ENCODE measurements around the gene DYNC2LI1.

Gene DYNC2LI1

DNA sequence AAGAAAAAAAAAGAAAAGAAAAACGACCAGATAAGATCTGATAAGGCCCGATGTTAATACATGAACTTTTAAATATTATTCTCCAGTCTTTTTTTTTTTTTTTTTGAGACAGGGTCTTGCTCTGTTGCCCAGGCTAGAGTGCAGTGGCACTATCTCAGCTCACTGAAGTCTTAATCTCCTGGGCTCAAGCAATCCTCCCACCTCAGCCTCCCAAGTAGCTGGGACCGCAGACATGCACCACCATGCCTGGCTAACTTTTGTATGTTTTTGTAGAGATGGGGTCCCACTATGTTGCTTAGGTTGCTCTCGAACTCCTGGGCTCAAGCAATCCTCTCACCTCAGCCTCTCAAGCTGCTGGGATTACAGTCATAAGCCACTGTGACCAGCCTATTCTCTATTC is 63.2 kb downstream of the DYNC2LI1 start:
- Histone ChIP-seq H3K27me3 (ENCODE audit: control insufficient read depth, insufficient read depth, low read length) (peaks cover 6% of the 10 kb centered on the region), H3K9me3 (ENCODE audit: control insufficient read depth, insufficient read depth, low read depth, low read length) (no peaks in the 10 kb centered on the region), H3K27ac (ENCODE audit: low read depth, low read length) (no peak overlapping the region), H3K4me1 (ENCODE audit: control insufficient read depth, insufficient read depth, low read length) (peaks cover 6% of the 10 kb centered on the region), H3K9ac (ENCODE audit: low read length) (no peak overlapping the region), H3K36me3 (ENCODE audit: control insufficient read depth, insufficient read depth, low read length) (no peaks in the 10 kb centered on the region), H3K4me3 (ENCODE audit: low read depth, low read length) (no peak overlapping the region)

DNA sequence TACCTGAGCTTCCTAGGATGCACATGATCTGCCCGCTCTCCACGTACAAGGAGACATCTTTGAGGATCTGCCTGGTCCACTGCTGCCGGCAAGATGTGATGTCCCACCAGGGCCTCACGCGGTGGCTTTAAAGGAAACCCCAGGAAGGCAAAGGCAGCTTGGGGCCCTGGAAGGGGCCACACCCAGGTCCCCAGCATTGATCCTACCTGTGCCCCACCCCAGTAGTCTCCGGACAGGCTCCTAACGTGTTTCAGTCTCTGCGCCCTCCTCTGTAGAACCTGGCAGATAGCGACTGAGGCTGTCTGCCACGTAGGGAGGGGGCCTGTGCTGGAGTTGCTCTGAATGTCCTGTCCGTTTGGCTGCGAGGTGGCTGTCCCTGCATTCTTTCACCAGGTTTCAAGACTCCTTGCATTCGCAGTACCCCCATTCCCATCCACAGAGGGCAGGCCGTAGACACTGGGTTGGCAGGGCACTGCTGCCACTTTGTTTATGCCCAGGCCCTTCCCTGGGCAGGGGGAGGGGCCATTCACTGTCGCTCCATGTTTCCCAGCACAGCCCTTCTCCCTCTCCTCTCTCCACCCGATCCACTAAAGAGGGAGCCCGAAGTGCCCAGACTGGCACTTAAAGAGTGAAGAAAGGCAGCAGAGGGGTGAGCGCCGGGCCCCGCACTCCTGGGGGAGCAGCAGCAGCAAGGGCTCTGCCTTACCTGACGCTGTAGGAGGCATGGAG is 64.2 kb downstream of the DYNC2LI1 start:
- Histone ChIP-seq H3K4me1 (ENCODE audit: control insufficient read depth, insufficient read depth, low read length) (no peaks in the 10 kb centered on the region), H3K9ac (ENCODE audit: low read length) (no peak overlapping the region), H3K4me3 (ENCODE audit: low read depth, low read length) (no peak overlapping the region), H3K9me3 (ENCODE audit: control insufficient read depth, insufficient read depth, low read depth, low read length) (no peaks in the 10 kb centered on the region), H3K27ac (ENCODE audit: low read depth, low read length) (no peak overlapping the region), H3K36me3 (ENCODE audit: control insufficient read depth, insufficient read depth, low read length) (no peaks in the 10 kb centered on the region), H3K27me3 (ENCODE audit: control insufficient read depth, insufficient read depth, low read length) (no peaks in the 10 kb centered on the region)

DNA sequence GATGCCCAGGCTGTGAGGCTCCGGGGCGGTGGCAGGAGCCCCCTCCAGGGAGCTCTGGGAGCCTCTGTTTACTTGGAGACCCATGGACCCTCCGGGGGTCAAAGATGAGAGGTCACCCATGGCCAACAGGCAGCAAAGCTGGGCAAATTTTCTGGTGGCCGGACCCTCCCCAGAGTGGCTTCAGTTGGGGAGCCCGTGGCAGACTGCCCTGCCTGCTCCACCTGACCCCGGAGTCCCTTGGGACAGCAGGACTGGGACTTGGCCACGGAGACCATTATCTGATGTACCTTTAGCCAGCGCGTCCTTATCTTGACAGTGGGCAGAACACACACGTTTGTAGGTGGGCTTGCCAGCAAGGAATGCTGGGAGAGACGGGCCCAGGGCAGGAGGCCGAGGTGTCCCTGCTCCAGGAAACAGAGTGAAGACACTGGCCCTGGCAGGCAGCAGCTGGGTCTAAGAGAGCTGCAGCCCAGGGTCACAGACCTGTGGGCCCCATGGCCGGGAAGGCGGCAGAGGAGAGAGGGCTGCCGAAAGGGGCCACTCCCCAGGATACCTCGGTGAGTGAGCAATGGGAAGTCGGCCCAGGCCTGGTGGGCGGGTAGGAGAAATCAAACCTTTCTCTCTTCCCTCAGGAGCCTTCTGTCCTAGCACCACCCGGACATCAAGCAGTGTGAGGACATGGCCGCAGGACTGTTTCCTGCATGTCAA is 64.9 kb downstream of the DYNC2LI1 start, which contains the start of the genes ABCG5 and ABCG8:
Gene ABCG5, minus strand, starts transcription at position 280 of the 708 bp plus-strand sequence. Its CDS starts 160 bp downstream, at position 120.
Gene ABCG8, plus strand, starts transcription at position 412 of the 708 bp plus-strand sequence. Its CDS starts 83 bp downstream, at position 495.
- Histone ChIP-seq H3K9ac (ENCODE audit: low read length) (no peak within 1 kb of the TSS), H3K27ac (ENCODE audit: low read depth, low read length) (no peak within 1 kb of the TSS)

DNA sequence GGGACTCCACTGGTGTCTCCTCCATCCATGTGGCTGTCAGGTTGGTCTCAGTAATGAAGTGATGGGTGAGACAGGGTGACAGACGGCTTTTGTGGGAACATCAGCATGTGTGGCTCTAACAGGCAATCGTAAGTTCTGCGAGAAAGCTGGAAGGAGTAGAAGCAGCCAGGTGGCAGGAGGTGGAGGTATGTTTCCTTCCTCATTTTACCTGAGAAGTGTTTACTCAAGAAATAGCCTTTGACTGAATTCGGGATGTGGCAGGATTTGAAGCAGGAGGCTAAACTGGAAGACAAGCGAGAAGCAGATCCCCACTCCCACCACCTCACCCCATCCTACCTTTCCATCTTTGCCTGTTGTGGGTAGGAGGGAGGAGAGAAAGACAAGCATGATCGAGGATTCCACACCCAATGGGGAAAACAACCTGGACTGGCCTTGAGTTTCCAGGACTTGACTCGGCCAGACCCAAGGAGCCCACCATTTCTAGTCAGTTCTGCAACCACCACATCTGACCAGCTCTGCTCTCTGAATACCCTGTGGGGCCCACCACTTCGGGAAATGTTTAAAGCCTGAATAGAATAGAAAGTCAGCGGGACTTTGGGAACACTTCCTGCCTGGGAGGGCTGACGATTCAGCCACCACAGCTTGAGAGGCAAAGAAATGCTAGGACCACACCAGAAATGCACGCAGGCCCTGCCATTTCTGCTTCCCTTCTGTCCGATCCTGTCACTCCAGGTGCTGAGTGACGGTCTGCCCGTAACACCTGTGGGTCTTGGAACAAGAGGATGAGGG is 66.1 kb downstream of the DYNC2LI1 start:
- Histone ChIP-seq H3K9ac (ENCODE audit: low read length) (no peak overlapping the region), H3K27ac (ENCODE audit: low read depth, low read length) (no peak overlapping the region), H3K4me3 (ENCODE audit: low read depth, low read length) (no peak overlapping the region), H3K36me3 (ENCODE audit: control insufficient read depth, insufficient read depth, low read length) (no peaks in the 10 kb centered on the region), H3K27me3 (ENCODE audit: control insufficient read depth, insufficient read depth, low read length) (no peaks in the 10 kb centered on the region), H3K4me1 (ENCODE audit: control insufficient read depth, insufficient read depth, low read length) (no peaks in the 10 kb centered on the region), H3K9me3 (ENCODE audit: control insufficient read depth, insufficient read depth, low read depth, low read length) (no peaks in the 10 kb centered on the region)

More for the DNA sequence above, 64.9 kb downstream of the DYNC2LI1 start, which contains the start of the genes ABCG5 and ABCG8:
- no peaks in the 10 kb centered on the region for H3K36me3 ChIP-seq (ENCODE audit: control insufficient read depth, insufficient read depth, low read length)
- no peak within 1 kb of the TSS for H3K4me3 ChIP-seq (ENCODE audit: low read depth, low read length)
- no peaks in the 10 kb centered on the region for H3K9me3 ChIP-seq (ENCODE audit: control insufficient read depth, insufficient read depth, low read depth, low read length)
- no peaks in the 10 kb centered on the region for H3K4me1 ChIP-seq (ENCODE audit: control insufficient read depth, insufficient read depth, low read length)
- no peaks in the 10 kb centered on the region for H3K27me3 ChIP-seq (ENCODE audit: control insufficient read depth, insufficient read depth, low read length)

DNA sequence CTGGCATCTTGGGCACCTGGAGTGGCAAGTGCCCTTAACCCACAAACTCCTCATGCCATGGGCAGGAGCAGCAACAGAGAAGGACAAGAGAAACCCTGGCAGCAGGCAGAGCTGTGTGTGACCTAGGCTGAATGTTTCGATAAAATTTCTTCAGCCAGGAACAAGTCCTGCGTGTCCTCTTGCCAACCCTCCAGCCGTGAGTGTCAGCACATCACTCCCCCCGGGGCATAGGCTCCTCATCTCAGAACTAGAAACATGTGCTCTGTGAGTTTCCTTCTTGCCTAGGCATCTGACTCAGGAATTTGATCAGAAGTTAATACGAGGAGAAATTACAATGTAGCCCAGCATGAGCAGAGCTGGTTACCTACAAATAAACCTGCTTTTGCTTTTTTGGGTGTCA is 67.1 kb downstream of the DYNC2LI1 start:
- H3K9ac ChIP-seq (ENCODE audit: low read length), result no peak overlapping the region

DNA sequence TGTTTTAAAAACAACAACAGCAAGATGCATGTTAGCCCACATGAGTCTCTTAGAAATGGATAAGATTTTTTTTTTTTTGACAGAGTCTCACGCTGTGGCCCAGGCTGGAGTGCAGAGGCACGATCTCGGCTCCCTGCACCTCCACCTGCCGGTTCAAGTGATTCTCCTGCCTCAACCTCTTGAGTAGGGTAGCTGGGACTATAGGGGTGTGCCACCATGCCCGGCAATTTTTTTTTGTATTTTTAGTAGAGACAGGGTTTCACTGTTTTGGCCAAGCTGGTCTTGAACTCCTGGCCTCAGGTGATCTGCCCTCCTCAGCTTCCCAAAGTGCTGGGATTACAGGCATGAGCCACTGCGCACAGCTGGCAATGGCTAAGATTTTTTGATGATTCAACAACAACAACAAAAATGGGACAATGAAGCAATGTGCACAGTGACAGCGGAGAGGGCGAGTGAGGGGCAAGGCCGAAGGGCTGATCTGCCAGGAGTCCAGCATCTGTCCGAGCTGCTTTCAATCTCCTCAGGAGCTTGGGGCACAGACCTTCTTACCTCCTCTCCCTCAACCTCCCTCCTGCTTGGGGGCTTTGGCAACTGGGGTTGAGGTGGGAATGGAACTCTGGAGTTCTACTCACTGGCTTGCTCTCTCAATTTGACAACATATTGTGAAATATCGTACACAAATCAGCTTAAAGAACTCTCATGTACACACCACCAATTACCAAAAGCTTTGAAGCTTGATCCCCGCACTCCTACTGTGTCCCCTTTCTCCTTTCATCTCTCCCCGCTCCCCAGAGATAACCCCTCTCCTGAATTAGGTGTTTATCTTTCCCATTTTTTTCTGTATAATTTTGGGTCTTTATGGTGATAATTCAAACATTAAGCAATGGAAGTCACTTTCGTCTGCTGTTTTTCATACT is 68.4 kb downstream of the DYNC2LI1 start:
- H3K9me3 ChIP-seq (ENCODE audit: control insufficient read depth, insufficient read depth, low read depth, low read length), result no peaks in the 10 kb centered on the region
- no peak overlapping the region for H3K27ac ChIP-seq (ENCODE audit: low read depth, low read length)
- no peaks in the 10 kb centered on the region for H3K36me3 ChIP-seq (ENCODE audit: control insufficient read depth, insufficient read depth, low read length)
- no peaks in the 10 kb centered on the region for H3K4me1 ChIP-seq (ENCODE audit: control insufficient read depth, insufficient read depth, low read length)
- H3K27me3 ChIP-seq (ENCODE audit: control insufficient read depth, insufficient read depth, low read length), result no peaks in the 10 kb centered on the region
- H3K4me3 ChIP-seq (ENCODE audit: low read depth, low read length), result no peak overlapping the region
- no peak overlapping the region for H3K9ac ChIP-seq (ENCODE audit: low read length)

More for the DNA sequence above, 67.1 kb downstream of the DYNC2LI1 start:
- H3K36me3 ChIP-seq (ENCODE audit: control insufficient read depth, insufficient read depth, low read length), result no peaks in the 10 kb centered on the region
- no peaks in the 10 kb centered on the region for H3K4me1 ChIP-seq (ENCODE audit: control insufficient read depth, insufficient read depth, low read length)
- no peak overlapping the region for H3K27ac ChIP-seq (ENCODE audit: low read depth, low read length)
- H3K4me3 ChIP-seq (ENCODE audit: low read depth, low read length), result no peak overlapping the region
- H3K27me3 ChIP-seq (ENCODE audit: control insufficient read depth, insufficient read depth, low read length), result no peaks in the 10 kb centered on the region
- no peaks in the 10 kb centered on the region for H3K9me3 ChIP-seq (ENCODE audit: control insufficient read depth, insufficient read depth, low read depth, low read length)

DNA sequence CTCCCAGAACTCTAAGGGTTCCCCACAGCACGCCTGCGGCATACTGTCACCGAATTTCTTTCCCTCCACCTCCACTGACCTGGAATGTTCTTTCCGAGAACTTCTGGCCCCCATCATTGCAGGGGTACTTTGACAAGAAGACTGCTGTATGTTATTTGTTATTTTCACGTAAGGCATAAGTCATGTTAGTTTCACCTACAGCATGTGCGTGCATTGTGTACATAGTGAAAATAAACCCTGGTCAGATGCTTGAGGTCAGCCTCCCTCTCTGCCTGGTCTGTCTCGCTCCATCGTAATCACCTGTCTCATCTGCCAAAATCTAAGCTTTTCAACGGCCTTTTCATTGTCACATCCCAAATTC is 69.0 kb downstream of the DYNC2LI1 start:
- no peaks in the 10 kb centered on the region for H3K9me3 ChIP-seq (ENCODE audit: control insufficient read depth, insufficient read depth, low read depth, low read length)
- H3K27ac ChIP-seq (ENCODE audit: low read depth, low read length), result no peak overlapping the region
- H3K4me3 ChIP-seq (ENCODE audit: low read depth, low read length), result no peak overlapping the region
- H3K27me3 ChIP-seq (ENCODE audit: control insufficient read depth, insufficient read depth, low read length), result no peaks in the 10 kb centered on the region
- no peaks in the 10 kb centered on the region for H3K4me1 ChIP-seq (ENCODE audit: control insufficient read depth, insufficient read depth, low read length)
- no peak overlapping the region for H3K9ac ChIP-seq (ENCODE audit: low read length)
- H3K36me3 ChIP-seq (ENCODE audit: control insufficient read depth, insufficient read depth, low read length), result no peaks in the 10 kb centered on the region

DNA sequence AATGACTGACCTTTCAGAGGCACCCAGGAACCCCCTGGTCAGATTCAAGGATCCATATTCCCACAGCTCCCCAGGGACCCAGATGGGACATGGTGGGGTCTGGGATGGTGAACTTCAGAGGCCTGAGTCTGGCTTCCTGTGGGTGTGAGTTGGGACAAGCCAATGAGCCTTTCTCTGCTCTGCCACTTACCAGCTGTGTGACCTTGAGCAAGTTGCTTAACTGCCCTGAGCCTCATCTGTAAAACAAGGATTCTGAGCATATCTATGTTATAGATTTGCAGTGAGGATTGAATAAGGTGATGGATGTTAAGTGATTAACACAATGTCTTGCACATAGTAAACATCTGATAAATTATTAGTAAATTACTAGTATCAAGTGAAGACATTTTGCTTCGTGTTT is 71.3 kb downstream of the DYNC2LI1 start:
- no peaks in the 10 kb centered on the region for H3K9me3 ChIP-seq (ENCODE audit: control insufficient read depth, insufficient read depth, low read depth, low read length)
- H3K9ac ChIP-seq (ENCODE audit: low read length), result no peak overlapping the region
- no peak overlapping the region for H3K4me3 ChIP-seq (ENCODE audit: low read depth, low read length)
- H3K36me3 ChIP-seq (ENCODE audit: control insufficient read depth, insufficient read depth, low read length), result no peaks in the 10 kb centered on the region
- no peaks in the 10 kb centered on the region for H3K4me1 ChIP-seq (ENCODE audit: control insufficient read depth, insufficient read depth, low read length)
- no peaks in the 10 kb centered on the region for H3K27me3 ChIP-seq (ENCODE audit: control insufficient read depth, insufficient read depth, low read length)
- no peak overlapping the region for H3K27ac ChIP-seq (ENCODE audit: low read depth, low read length)

DNA sequence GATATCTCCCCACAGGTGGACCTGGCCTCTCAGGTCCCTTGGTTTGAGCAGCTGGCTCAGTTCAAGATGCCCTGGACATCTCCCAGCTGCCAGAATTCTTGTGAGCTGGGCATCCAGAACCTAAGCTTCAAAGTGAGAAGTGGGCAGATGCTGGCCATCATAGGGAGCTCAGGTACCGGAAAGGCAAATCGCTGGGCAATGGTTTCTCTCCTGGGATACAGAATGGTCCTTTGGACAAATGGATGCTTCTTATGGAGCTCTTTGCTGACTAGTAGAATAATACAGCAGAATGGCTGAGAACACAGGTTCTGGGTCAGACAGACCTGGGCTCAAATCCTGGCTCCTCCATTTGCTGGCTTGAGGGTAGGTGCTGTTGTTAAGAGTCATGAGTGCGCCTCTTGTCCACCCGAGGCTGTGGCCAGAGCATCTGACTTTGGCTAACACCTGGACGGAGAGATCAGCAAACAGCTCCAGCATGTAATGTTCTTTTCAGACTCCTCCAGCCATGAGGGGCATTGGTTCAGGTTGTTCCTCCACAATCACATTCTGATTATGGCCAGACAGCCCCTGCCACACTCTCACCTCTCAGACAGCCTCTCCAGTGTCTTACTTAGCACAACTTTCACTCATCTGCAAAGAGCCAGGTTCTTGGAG is 72.4 kb downstream of the DYNC2LI1 start:
- no peak overlapping the region for H3K4me3 ChIP-seq (ENCODE audit: low read depth, low read length)
- H3K27me3 ChIP-seq (ENCODE audit: control insufficient read depth, insufficient read depth, low read length), result no peaks in the 10 kb centered on the region
- H3K4me1 ChIP-seq (ENCODE audit: control insufficient read depth, insufficient read depth, low read length), result no peaks in the 10 kb centered on the region
- no peak overlapping the region for H3K9ac ChIP-seq (ENCODE audit: low read length)
- H3K36me3 ChIP-seq (ENCODE audit: control insufficient read depth, insufficient read depth, low read length), result no peaks in the 10 kb centered on the region
- H3K27ac ChIP-seq (ENCODE audit: low read depth, low read length), result no peak overlapping the region
- H3K9me3 ChIP-seq (ENCODE audit: control insufficient read depth, insufficient read depth, low read depth, low read length), result no peaks in the 10 kb centered on the region

DNA sequence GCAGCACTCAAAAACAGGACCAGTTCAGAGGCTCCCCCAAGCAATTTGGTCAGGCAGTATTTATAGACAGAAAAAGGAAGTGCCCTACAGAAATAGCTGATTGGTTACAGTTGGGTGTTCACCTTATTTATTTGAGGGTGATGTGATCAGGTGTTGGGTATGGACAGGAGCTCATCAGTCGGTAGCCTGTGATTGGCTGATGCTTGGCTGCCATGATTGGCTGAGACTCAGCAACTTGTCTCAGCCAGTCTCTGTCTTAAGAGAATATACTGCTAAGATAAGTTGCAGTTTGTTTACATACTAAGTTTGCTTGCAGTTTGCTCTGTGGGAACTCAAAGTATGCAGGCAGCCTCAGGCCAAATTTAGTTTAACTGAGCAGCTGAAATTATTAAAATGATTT is 74.4 kb downstream of the DYNC2LI1 start:
- Histone ChIP-seq H3K27ac (ENCODE audit: low read depth, low read length) (no peak overlapping the region), H3K4me1 (ENCODE audit: control insufficient read depth, insufficient read depth, low read length) (no peaks in the 10 kb centered on the region), H3K9me3 (ENCODE audit: control insufficient read depth, insufficient read depth, low read depth, low read length) (no peaks in the 10 kb centered on the region), H3K27me3 (ENCODE audit: control insufficient read depth, insufficient read depth, low read length) (no peaks in the 10 kb centered on the region), H3K36me3 (ENCODE audit: control insufficient read depth, insufficient read depth, low read length) (no peaks in the 10 kb centered on the region), H3K4me3 (ENCODE audit: low read depth, low read length) (no peak overlapping the region), H3K9ac (ENCODE audit: low read length) (no peak overlapping the region)

Measured in HUES6 (cell line).